HEK293 (cell line): Measurements from ENCODE around the gene RRBP1.

ENCODE experiments used
- CTCF ChIA-PET: fragments of 350-600 bp; formaldehyde crosslinking; extraction: SDS; loops from one replicate; lab custom pipeline; 2021; ENCODE audit warnings: antibody characterized with exemption; lab: Yijun Ruan, JAX
- POLR2A ChIA-PET: fragments of 300-600 bp; formaldehyde crosslinking; extraction: SDS; loops from one replicate; lab custom pipeline; 2020; ENCODE audit warnings: antibody characterized with exemption, inconsistent platforms; lab: Yijun Ruan, JAX
- H3K27ac ChIP-seq: fragments of 200-500 bp; sonication (Bioruptor generic); 2 replicates; pipeline ENCODE4 v1.5.1; 2014; ENCODE audit warnings: low read depth, low read length, control low read depth, inconsistent platforms; ENCODE audit errors: extremely low read depth
- H3K36me3 ChIP-seq, 2 experiments: fragments of 200-500 bp in 1 of 2; sonication (Bioruptor generic) in 1 of 2; 1 replicate in 1 of 2; 2 replicates in 1 of 2; pipeline ENCODE4 v1.5.1; 2014 to 2017; ENCODE audit warnings: inconsistent platforms in 2 of 2, low read length in 2 of 2; ENCODE audit not compliant: control insufficient read depth in 2 of 2, insufficient read depth in 1 of 2
- H3K4me1 ChIP-seq: fragments of 200-500 bp; sonication (Bioruptor generic); 2 replicates; pipeline ENCODE4 v1.5.1; 2014; ENCODE audit warnings: mild to moderate bottlenecking, low read length, inconsistent platforms; ENCODE audit not compliant: control insufficient read depth, insufficient read depth
- H3K4me3 ChIP-seq: 2 replicates; pipeline ENCODE4 v1.5.1; 2011; ENCODE audit warnings: low read depth, mild to moderate bottlenecking, control low read depth, low read length, moderate library complexity
- H3K9me3 ChIP-seq: fragments of 200-500 bp; sonication (Bioruptor generic); 2 replicates; pipeline ENCODE4 v1.5.1; 2014; ENCODE audit warnings: low read depth, low read length, inconsistent platforms; ENCODE audit not compliant: control insufficient read depth, insufficient read depth
- BCL6B ChIP-seq: fragments of 450-650 bp; formaldehyde crosslinking; IDR thresholded peaks from 2 replicates; pipeline ENCODE4 v1.5.1; 2017; ENCODE audit warnings: missing biosample characterization, missing genetic modification characterization
- EGR2 ChIP-seq: fragments of 450-650 bp; formaldehyde crosslinking; IDR thresholded peaks from 2 replicates; pipeline ENCODE4 v1.5.1; 2016; ENCODE audit warnings: low read depth, missing biosample characterization, missing genetic modification characterization
- GLIS2 ChIP-seq: fragments of 450-650 bp; formaldehyde crosslinking; IDR thresholded peaks from 2 replicates; pipeline ENCODE4 v1.5.1; 2016; ENCODE audit warnings: missing biosample characterization, missing genetic modification characterization
- HIC1 ChIP-seq: fragments of 450-650 bp; formaldehyde crosslinking; IDR thresholded peaks from 2 replicates; pipeline ENCODE4 v1.5.1; 2016; ENCODE audit warnings: missing biosample characterization, missing genetic modification characterization
- PRDM1 ChIP-seq: fragments of 450-650 bp; formaldehyde crosslinking; IDR thresholded peaks from 2 replicates; pipeline ENCODE4; 2016; ENCODE audit warnings: missing biosample characterization, missing genetic modification characterization
- SCRT2 ChIP-seq: fragments of 450-650 bp; formaldehyde crosslinking; IDR thresholded peaks from 2 replicates; pipeline ENCODE4 v1.5.1; 2016; ENCODE audit warnings: missing biosample characterization, missing genetic modification characterization
- SP2 ChIP-seq: fragments of 450-650 bp; formaldehyde crosslinking; IDR thresholded peaks from 2 replicates; pipeline ENCODE4 v1.5.1; 2016; ENCODE audit warnings: missing biosample characterization, missing genetic modification characterization
- ZBTB49 ChIP-seq: fragments of 450-650 bp; formaldehyde crosslinking; IDR thresholded peaks from 2 replicates; pipeline ENCODE4 v1.5.1; 2016; ENCODE audit warnings: missing biosample characterization, missing genetic modification characterization, low read depth
- ZNF169 ChIP-seq: fragments of 450-650 bp; formaldehyde crosslinking; IDR thresholded peaks from 2 replicates; pipeline ENCODE4 v1.5.1; 2016; ENCODE audit warnings: missing biosample characterization, missing genetic modification characterization
- ZNF18 ChIP-seq: fragments of 450-650 bp; formaldehyde crosslinking; IDR thresholded peaks from 2 replicates; pipeline ENCODE4 v1.5.1; 2016; ENCODE audit warnings: missing biosample characterization, missing genetic modification characterization
- ZNF184 ChIP-seq: fragments of 450-650 bp; IDR thresholded peaks from 2 replicates; pipeline ENCODE4 v1.5.1; 2018; ENCODE audit warnings: missing biosample characterization, mild to moderate bottlenecking, missing genetic modification characterization
- ZNF223 ChIP-seq: fragments of 450-650 bp; formaldehyde crosslinking; IDR thresholded peaks from 2 replicates; pipeline ENCODE4 v1.5.1; 2016; ENCODE audit warnings: missing biosample characterization, missing genetic modification characterization
- ZNF37A ChIP-seq: fragments of 450-650 bp; IDR thresholded peaks from 2 replicates; pipeline ENCODE4 v1.5.1; 2018; ENCODE audit warnings: missing biosample characterization, missing genetic modification characterization
- ZNF473 ChIP-seq: fragments of 450-650 bp; formaldehyde crosslinking; IDR thresholded peaks from 2 replicates; pipeline ENCODE4 v1.5.1; 2017; ENCODE audit warnings: missing biosample characterization, missing genetic modification characterization
- ZNF561 ChIP-seq: fragments of 450-650 bp; IDR thresholded peaks from 2 replicates; pipeline ENCODE4 v1.5.1; 2018; ENCODE audit warnings: missing biosample characterization, missing genetic modification characterization, borderline replicate concordance
- ZNF600 ChIP-seq: fragments of 450-650 bp; formaldehyde crosslinking; IDR thresholded peaks from 2 replicates; pipeline ENCODE4 v1.5.1; 2016; ENCODE audit warnings: missing biosample characterization, missing genetic modification characterization
- ZSCAN18 ChIP-seq: fragments of 450-650 bp; formaldehyde crosslinking; IDR thresholded peaks from 2 replicates; pipeline ENCODE4 v1.5.1; 2016; ENCODE audit warnings: missing biosample characterization, missing genetic modification characterization
- ZSCAN4 ChIP-seq: fragments of 450-650 bp; formaldehyde crosslinking; IDR thresholded peaks from 2 replicates; pipeline ENCODE4 v1.5.1; 2017; ENCODE audit warnings: missing biosample characterization, missing genetic modification characterization

Gene RRBP1

GRCh38 chr20:17657898-17658647 is 24.0 kb downstream of the RRBP1 start:
- no peak overlapping the region for H3K27ac ChIP-seq

GRCh38 chr20:17657079-17657825 is 24.8 kb downstream of the RRBP1 start:
- POLR2A ChIA-PET: interaction anchor here (1.1 kb wide), 1 partner anchor 25 kb away, joined by 3 read pairs; the partner anchor contains the start of gene RRBP1
- no peaks in the 10 kb centered on the region for H3K4me1 ChIP-seq
- no peaks in the 10 kb centered on the region for H3K9me3 ChIP-seq
- H3K27ac ChIP-seq: no peak overlapping the region
- TF ChIP-seq ZNF169 (tag by site-specific recombination) (no peak), PRDM1 (peak; percentile 97), ZNF37A (tag by site-specific recombination) (no peak)
- H3K36me3 ChIP-seq: peaks cover 0 to 48% of the 10 kb centered on the region in 2 experiments; a peak in 2 of 3 replicates
- CTCF ChIA-PET: interaction anchor here (0.7 to 2.0 kb wide), 4 partner anchors 8 to 654 kb away, joined by 3 to 7 read pairs (median 3); no protein-coding TSS in a partner anchor
- no peak overlapping the region for H3K4me3 ChIP-seq

More at GRCh38 chr20:17657898-17658647, 24.0 kb downstream of the RRBP1 start:
- peaks cover 0 to 47% of the 10 kb centered on the region in 2 experiments; a peak in 2 of 3 replicates for H3K36me3 ChIP-seq
- no peak overlapping the region for H3K4me3 ChIP-seq
- TF ChIP-seq ZSCAN4 (tag by site-specific recombination) (no peak), SP2 (tag by site-specific recombination) (no peak), ZNF223 (no peak), ZNF473 (tag by site-specific recombination) (no peak), GLIS2 (no peak), ZBTB49 (no peak), SCRT2 (tag by site-specific recombination) (peak; percentile 55; the same call in 1 of the 2 replicates), EGR2 (tag by site-specific recombination) (no peak)
- CTCF ChIA-PET: interaction anchor here (0.7 to 1.0 kb wide), 2 partner anchors 10 to 337 kb away, joined by 3 read pairs; no protein-coding TSS in a partner anchor
- POLR2A ChIA-PET: no interaction called here
- no peaks in the 10 kb centered on the region for H3K9me3 ChIP-seq
- H3K4me1 ChIP-seq: no peaks in the 10 kb centered on the region

GRCh38 chr20:17655865-17656479 is 26.1 kb downstream of the RRBP1 start:
- H3K36me3 ChIP-seq: peaks cover 0 to 48% of the 10 kb centered on the region in 2 experiments; a peak in 2 of 3 replicates
- no peak overlapping the region for H3K27ac ChIP-seq
- TF ChIP-seq ZNF600 (tag by site-specific recombination): no peak
- no peak for TF ChIP-seq ZNF184 (tag by site-specific recombination)
- no peak for TF ChIP-seq ZSCAN18 (tag by site-specific recombination)
- TF ChIP-seq ZNF18 (tag by site-specific recombination): no peak
- TF ChIP-seq HIC1 (tag by site-specific recombination): no peak
- TF ChIP-seq BCL6B (tag by site-specific recombination): no peak
- TF ChIP-seq ZNF561 (tag by site-specific recombination): no peak

More at GRCh38 chr20:17655865-17656479, 26.1 kb downstream of the RRBP1 start:
- Histone ChIP-seq H3K9me3 (no peaks in the 10 kb centered on the region), H3K4me1 (peaks cover 3% of the 10 kb centered on the region; the same call in 1 of the 2 replicates), H3K4me3 (no peak overlapping the region)
- ChIA-PET POLR2A (interaction anchor here (1.1 kb wide), 1 partner anchor 27 kb away, joined by 3 read pairs; the partner anchor contains the start of gene RRBP1), CTCF (interaction anchor here (0.8 to 2.1 kb wide), 10 partner anchors 10 to 282 kb away, joined by 3 to 19 read pairs (median 6); partner anchors contain the start of gene RRBP1)
